Upper lobe of right lung (tissue), 1 donor: ENCODE data around the gene SLC15A3. TPM values are rescaled to one million over a fixed set of nuclear protein-coding genes. Genes with fewer than 3 reads are reported as not detected.

Experiments
- ATAC-seq: fragments of 200-7000 bp; cut with Tn5 transposase; one replicate; pipeline ENCODE4 v1.9.1; 2020; ENCODE audit warnings: mild to moderate bottlenecking, moderate library complexity
- DNase-seq: peaks from one replicate; pipeline ENCODE4 v3.0.0-alpha.2; 2020
- H3K27ac ChIP-seq: fragments of 200-600 bp; one replicate; pipeline ENCODE4 v1.8.0; 2022
- H3K27me3 ChIP-seq: fragments of 200-600 bp; one replicate; pipeline ENCODE4 v1.8.0; 2022; ENCODE audit warnings: mild to moderate bottlenecking
- H3K36me3 ChIP-seq: fragments of 200-600 bp; one replicate; pipeline ENCODE4 v1.8.0; 2022
- H3K4me1 ChIP-seq: fragments of 200-600 bp; one replicate; pipeline ENCODE4 v1.8.0; 2022
- H3K4me3 ChIP-seq: fragments of 200-600 bp; one replicate; pipeline ENCODE4 v1.8.0; 2022; ENCODE audit warnings: mild to moderate bottlenecking
- H3K9me3 ChIP-seq: fragments of 200-600 bp; one replicate; pipeline ENCODE4 v1.8.0; 2022
- intact Hi-C: fragments of 100-400 bp; cut with DNase I; formaldehyde crosslinking; loops from one replicate; pipeline ENCODE4 v1.11.0; 2022
- total RNA-seq: library from RNA; stranded (reverse); fragmentation: NEBNext Ultra II Directional; extraction: Animal tissue kit (Norgen Biotek cat#: 25700); gene quantifications from one replicate; pipeline ENCODE4 v1.2.1, GENCODE V29; 2021
- TF ChIP-seq, protein P1 (sequence below): fragments of 200-600 bp; IDR thresholded peaks from one replicate; pipeline ENCODE4 v1.8.0; 2022; ENCODE audit warnings: antibody characterized with exemption
- donor health status: DM: no; HTN: yes; CAD: no; lungs with severe emphysema.

Gene SLC15A3
- total RNA-seq, 1 donor from 2014 or later, result 139 TPM

DNA sequence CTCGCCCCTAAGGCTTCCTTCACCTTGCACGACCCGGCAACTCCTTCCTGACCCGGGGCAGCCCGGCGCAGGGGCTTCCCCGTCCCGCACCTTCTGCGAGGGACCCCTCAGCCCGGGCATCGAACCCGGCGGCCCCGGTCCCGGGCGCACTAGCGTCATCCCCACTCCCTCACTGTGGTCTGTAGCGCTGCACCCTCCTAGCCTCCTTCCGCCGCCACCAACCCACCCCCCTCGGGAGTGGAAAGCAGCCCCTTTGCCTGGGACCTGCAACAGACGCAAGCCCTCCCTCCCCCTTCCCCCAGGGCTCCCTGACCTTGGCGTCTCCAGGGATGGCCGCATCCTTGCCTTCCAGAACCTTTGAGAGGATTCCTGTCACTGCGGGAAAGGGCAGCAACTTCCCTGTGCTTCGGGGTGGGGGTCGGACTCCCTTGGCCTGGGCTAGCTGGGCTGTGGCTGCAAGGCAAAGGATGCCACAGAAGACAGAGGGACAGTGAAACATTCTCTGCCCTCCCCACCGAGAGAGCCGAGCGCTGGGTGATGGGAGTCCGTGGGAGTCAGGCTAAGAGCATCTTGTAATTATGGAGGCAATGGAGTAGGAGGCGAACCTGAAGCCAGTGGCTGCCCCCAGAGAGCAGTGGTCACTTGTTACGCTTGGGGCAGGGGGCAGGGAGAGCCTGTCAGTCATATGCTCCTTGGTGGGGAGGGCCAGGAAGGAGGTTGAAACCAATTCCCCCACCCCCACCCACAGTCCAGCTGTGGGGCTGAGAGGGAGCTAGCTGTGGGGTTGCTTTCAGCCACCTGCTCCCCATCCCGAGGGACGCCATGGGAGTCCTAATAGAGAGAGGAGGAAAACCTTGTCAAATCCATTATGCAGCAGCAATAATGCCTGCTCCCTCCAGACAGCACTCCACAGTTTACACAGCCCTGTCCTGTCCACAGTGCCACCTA, 26.8 kb downstream of the SLC15A3 start:
- Histone ChIP-seq H3K27me3 (peaks cover 9% of the 10 kb centered on the region), H3K4me1 (peaks cover 15% of the 10 kb centered on the region), H3K4me3 (peak overlapping the region; percentile 61), H3K36me3 (peaks cover 32% of the 10 kb centered on the region), H3K9me3 (no peaks in the 10 kb centered on the region), H3K27ac (no peak overlapping the region)
- ATAC-seq (no peak), DNase-seq (no peak)
- intact Hi-C loops, result no loop called here
- TF ChIP-seq, protein P1, sequence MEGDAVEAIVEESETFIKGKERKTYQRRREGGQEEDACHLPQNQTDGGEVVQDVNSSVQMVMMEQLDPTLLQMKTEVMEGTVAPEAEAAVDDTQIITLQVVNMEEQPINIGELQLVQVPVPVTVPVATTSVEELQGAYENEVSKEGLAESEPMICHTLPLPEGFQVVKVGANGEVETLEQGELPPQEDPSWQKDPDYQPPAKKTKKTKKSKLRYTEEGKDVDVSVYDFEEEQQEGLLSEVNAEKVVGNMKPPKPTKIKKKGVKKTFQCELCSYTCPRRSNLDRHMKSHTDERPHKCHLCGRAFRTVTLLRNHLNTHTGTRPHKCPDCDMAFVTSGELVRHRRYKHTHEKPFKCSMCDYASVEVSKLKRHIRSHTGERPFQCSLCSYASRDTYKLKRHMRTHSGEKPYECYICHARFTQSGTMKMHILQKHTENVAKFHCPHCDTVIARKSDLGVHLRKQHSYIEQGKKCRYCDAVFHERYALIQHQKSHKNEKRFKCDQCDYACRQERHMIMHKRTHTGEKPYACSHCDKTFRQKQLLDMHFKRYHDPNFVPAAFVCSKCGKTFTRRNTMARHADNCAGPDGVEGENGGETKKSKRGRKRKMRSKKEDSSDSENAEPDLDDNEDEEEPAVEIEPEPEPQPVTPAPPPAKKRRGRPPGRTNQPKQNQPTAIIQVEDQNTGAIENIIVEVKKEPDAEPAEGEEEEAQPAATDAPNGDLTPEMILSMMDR, result no peak

DNA sequence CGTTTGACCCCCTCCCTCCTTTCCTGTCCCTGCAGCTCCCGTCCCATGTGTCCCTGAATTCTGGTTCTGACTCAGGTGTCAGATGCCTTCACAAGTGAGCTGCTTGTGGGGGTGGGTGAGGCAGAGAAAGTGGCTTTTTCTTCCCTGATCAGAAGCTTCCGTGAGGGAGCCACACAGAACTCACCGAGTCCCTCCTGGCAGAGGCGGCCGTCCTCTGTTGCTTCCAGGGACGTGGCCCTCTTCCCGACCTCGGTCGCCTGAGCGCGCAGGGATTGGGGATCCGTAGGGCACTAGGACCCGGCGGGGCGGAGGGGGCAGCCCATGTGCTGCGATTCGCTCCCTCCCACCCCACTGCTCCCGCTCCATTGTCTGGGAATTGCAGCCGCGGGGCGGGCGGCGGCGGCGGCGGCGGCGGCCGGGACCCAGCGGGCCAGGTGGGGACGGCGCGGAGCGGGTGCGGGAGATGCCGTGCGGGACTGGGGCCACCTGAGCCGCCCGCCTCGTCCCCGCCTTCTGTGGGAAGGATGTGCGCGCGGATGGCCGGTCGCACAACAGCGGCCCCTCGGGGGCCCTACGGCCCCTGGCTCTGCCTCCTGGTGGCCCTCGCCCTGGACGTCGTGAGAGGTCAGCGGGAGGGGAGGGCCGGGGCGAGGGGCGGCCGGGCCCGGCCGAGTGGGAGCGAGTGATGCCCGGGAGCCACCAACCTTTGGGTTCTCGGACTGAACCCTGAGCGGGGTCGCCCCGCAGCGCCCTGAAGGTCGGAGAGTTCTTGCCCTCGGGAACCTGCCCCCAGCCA, 27.7 kb downstream of the SLC15A3 start, which contains the start of gene TMEM132A:
Gene TMEM132A, plus strand, starts transcription at position 351 of the 796 bp plus-strand sequence. Its CDS starts 174 bp downstream, at position 525.
- H3K9me3 ChIP-seq, result no peaks in the 10 kb centered on the region
- peak within 1 kb of the TSS; percentile 61 for H3K4me3 ChIP-seq
- peaks cover 9% of the 10 kb centered on the region for H3K27me3 ChIP-seq
- peaks cover 38% of the 10 kb centered on the region for H3K36me3 ChIP-seq
- DNase-seq, result peak; percentile 81
- H3K27ac ChIP-seq, result no peak within 1 kb of the TSS
- peak; percentile 86 for ATAC-seq
- TF ChIP-seq, protein P1, result no peak
- intact Hi-C loops, result no loop called here
- peaks cover 21% of the 10 kb centered on the region for H3K4me1 ChIP-seq

DNA sequence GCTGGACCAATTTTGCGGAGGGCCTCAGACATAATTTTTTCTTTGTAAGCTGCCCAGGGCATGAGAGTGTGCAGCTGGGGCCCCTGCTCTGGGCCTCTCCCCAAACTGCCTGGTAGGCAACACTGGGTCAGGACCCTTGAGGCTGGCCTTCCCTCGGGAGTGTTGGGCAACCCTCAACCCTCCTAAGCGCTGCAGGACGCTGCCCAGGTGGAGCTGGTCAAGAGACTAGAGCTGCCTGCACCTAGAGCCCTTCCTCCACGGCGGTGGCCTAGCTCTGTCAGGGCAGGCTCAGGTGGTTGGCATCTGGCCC, 28.2 kb downstream of the SLC15A3 start:
- Histone ChIP-seq H3K4me3 (peak overlapping the region; percentile 61), H3K9me3 (no peaks in the 10 kb centered on the region), H3K27me3 (peaks cover 9% of the 10 kb centered on the region), H3K36me3 (peaks cover 38% of the 10 kb centered on the region), H3K4me1 (peaks cover 27% of the 10 kb centered on the region), H3K27ac (no peak overlapping the region)
- intact Hi-C loops, result no loop called here
- TF ChIP-seq, protein P1, result no peak
- ATAC-seq, result peak; percentile 2
- no peak for DNase-seq

DNA sequence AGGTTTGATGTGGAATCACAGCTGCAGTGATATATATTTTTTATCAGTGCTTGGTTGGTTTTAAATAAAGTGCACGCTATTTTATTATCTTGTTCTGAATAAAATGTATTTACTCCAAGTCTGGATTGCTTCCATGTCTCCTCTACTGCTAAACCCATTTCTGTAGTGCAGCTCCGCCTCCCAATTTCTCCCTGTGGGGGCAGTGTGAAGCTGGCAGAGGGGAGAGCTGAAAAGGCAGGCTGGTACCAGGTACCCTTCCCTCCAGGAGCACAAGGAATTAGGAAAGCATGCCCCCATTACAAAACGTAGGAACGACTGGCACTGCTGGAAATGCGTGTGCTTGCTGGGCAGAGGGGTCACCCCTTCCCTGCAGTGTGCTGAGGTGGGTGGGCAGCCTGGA, 28.6 kb downstream of the SLC15A3 start:
- Histone ChIP-seq H3K27me3 (peaks cover 9% of the 10 kb centered on the region), H3K36me3 (peaks cover 38% of the 10 kb centered on the region), H3K4me1 (peaks cover 30% of the 10 kb centered on the region), H3K4me3 (no peak overlapping the region), H3K9me3 (no peaks in the 10 kb centered on the region), H3K27ac (no peak overlapping the region)
- DNase-seq (no peak), ATAC-seq (no peak)
- intact Hi-C loops, result no loop called here
- TF ChIP-seq, protein P1, result no peak

DNA sequence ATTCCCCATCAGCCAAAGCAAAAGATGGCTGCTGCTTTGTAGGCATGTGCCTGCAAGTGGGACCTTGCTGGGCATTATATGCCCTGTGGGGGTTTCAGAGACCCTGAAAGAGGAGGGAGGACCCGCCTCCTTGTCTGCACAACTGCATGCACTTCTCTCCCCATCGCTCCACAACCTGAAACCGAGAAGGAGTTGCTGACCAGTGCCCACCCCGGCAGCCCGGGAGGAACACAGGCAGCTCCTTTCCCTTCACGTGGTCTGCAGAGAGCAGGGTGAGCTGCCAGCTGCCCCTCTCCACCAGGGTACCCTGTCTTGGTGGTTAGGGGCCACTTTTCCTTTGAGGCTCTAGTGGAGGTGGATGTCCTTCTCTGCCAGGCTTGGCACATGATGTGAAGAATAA, 29.1 kb downstream of the SLC15A3 start:
- intact Hi-C loops, result no loop called here
- H3K4me1 ChIP-seq, result peaks cover 30% of the 10 kb centered on the region
- peaks cover 38% of the 10 kb centered on the region for H3K36me3 ChIP-seq
- ATAC-seq, result no peak
- no peak overlapping the region for H3K27ac ChIP-seq
- peaks cover 9% of the 10 kb centered on the region for H3K27me3 ChIP-seq
- no peaks in the 10 kb centered on the region for H3K9me3 ChIP-seq
- DNase-seq, result no peak
- TF ChIP-seq, protein P1, result no peak
- H3K4me3 ChIP-seq, result no peak overlapping the region
